ENCODE measurements around the gene FBLN2. TPM values are rescaled to one million over a fixed set of nuclear protein-coding genes. Genes with fewer than 3 reads are reported as not detected.

Gene FBLN2
- total RNA-seq, 1 experiment from 2014 or later, result 1.8 TPM

Other genes starting within 250 kb of the FBLN2 start
- gene NUP210, start 128.8 kb upstream of the FBLN2 start, total RNA-seq (2014; rRNA removed; shearing (Covaris generic)), result 14.9 and 19.4 TPM in 2 replicates
- 12.5 and 13.5 TPM in 2 replicates for gene HDAC11, start 68.8 kb upstream of the FBLN2 start, total RNA-seq (2014; rRNA removed; shearing (Covaris generic))